Tibial artery (tissue), 4 donors: ENCODE data around the gene JADE3.

Experiments used
- DNase-seq, 2 donors: peaks; one replicate each; pipeline ENCODE4 v3.0.0-alpha.2; 2019
- H3K27ac ChIP-seq, 2 donors: fragments of 200-600 bp; sonication (generic) in 1 of 2; 1 replicate in 1 of 2; 2 replicates in 1 of 2; pipeline ENCODE4 v1.5.1; 2018 to 2019; ENCODE audit warnings: mild to moderate bottlenecking in 1 of 2
- H3K27me3 ChIP-seq, 2 donors: fragments of 200-600 bp; sonication (generic) in 1 of 2; one replicate each; pipeline versions ENCODE4 v1.5.1 to v1.6.0; 2016 to 2019
- H3K36me3 ChIP-seq, 3 donors: fragments of 200-600 bp; sonication (generic) in 2 of 3; one replicate each; pipeline ENCODE4 v1.5.1; 2016 to 2019; ENCODE audit warnings: mild to moderate bottlenecking in 2 of 3
- H3K4me1 ChIP-seq, 4 donors: fragments of 200-600 bp; sonication (generic) in 2 of 4; 1 replicate in 3 of 4; 2 replicates in 1 of 4; pipeline ENCODE4 v1.5.1; 2016 to 2019
- H3K4me3 ChIP-seq, 2 donors: fragments of 200-600 bp; sonication (generic) in 1 of 2; 1 replicate in 1 of 2; 2 replicates in 1 of 2; pipeline ENCODE4 v1.5.1; 2018 to 2019; ENCODE audit warnings: mild to moderate bottlenecking in 2 of 2
- H3K9me3 ChIP-seq, 3 donors: fragments of 200-600 bp; sonication (generic) in 1 of 3; one replicate each; pipeline ENCODE4 v1.5.1; 2016 to 2019
- intact Hi-C: fragments of 100-400 bp; cut with DNase I; formaldehyde crosslinking; loops from one replicate; pipeline ENCODE4 v1.15.0; 2023; ENCODE audit warnings: low total_unique reads
- TF ChIP-seq, protein P1 (sequence below), 2 experiments: fragments of 200-600 bp in 1 of 2; fragments of 450-650 bp in 1 of 2; IDR thresholded peaks; one replicate each; pipeline ENCODE4 v1.5.1; 2017 to 2019; ENCODE audit warnings: antibody characterized with exemption in 2 of 2, mild to moderate bottlenecking in 1 of 2, moderate library complexity in 1 of 2

JADE3 gene

DNA sequence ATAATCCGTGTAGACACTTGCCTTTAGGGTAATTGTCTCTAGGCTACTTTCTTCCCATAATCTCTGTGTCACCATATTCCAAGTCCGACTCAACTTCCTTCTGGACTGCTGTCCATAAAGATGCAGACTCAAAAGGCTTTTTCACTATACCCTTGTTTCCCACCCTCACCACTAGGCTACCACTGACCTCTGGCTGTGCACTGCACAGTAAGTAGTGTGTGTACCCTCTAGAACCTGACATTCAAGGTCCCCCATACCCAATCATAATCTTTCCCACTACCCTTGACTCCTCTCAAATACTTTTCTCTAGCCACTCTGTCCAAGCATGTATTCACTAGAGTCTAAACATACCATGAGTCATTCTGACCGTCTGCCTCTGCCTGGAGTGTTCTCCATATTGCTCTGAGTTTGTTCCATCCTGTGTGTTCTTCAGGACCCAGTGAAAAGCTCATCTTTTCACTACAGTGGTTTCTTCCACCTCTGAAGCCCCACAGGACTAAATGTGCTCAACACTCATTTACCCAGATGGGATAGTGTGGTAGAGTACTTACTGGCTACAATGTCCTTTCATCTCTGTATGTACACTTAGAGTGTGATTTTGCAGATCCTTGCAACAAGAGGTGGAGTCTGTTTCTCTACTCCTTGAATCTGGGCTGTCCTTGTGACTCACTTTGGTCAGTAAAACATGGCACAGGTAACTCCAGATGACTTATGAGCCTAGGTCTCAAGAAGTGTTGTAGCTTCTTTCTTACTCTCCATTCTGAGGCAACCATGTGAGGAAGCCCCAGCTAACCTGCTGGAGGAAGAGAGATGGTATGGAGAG is 17.4 kb downstream of the JADE3 start:
- DNase-seq = no peak
- no peak overlapping the region for H3K4me3 ChIP-seq
- no peak overlapping the region for H3K27ac ChIP-seq
- no peaks in the 10 kb centered on the region for H3K27me3 ChIP-seq
- no peaks in the 10 kb centered on the region for H3K36me3 ChIP-seq
- intact Hi-C loops = no loop called here
- no peaks in the 10 kb centered on the region for H3K4me1 ChIP-seq
- H3K9me3 ChIP-seq = no peaks in the 10 kb centered on the region
- TF ChIP-seq, protein P1, sequence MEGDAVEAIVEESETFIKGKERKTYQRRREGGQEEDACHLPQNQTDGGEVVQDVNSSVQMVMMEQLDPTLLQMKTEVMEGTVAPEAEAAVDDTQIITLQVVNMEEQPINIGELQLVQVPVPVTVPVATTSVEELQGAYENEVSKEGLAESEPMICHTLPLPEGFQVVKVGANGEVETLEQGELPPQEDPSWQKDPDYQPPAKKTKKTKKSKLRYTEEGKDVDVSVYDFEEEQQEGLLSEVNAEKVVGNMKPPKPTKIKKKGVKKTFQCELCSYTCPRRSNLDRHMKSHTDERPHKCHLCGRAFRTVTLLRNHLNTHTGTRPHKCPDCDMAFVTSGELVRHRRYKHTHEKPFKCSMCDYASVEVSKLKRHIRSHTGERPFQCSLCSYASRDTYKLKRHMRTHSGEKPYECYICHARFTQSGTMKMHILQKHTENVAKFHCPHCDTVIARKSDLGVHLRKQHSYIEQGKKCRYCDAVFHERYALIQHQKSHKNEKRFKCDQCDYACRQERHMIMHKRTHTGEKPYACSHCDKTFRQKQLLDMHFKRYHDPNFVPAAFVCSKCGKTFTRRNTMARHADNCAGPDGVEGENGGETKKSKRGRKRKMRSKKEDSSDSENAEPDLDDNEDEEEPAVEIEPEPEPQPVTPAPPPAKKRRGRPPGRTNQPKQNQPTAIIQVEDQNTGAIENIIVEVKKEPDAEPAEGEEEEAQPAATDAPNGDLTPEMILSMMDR (IDR thresholded peaks at IDR 0.05) = no peak

- Histone ChIP-seq H3K27ac (no peak overlapping the region), H3K9me3 (peaks cover 0 to 8% (median 6%) of the 10 kb centered on the region in 3 donors), H3K27me3 (no peaks in the 10 kb centered on the region), H3K4me3 (no peak overlapping the region), H3K36me3 (no peaks in the 10 kb centered on the region), H3K4me1 (no peaks in the 10 kb centered on the region)
- intact Hi-C loops = no loop called here
- DNase-seq = no peak
- TF ChIP-seq, protein P1 (IDR thresholded peaks at IDR 0.05) = no peak
Measured at GRCh38 chrX:46935295-46935694, 23.1 kb downstream of the JADE3 start.

DNA sequence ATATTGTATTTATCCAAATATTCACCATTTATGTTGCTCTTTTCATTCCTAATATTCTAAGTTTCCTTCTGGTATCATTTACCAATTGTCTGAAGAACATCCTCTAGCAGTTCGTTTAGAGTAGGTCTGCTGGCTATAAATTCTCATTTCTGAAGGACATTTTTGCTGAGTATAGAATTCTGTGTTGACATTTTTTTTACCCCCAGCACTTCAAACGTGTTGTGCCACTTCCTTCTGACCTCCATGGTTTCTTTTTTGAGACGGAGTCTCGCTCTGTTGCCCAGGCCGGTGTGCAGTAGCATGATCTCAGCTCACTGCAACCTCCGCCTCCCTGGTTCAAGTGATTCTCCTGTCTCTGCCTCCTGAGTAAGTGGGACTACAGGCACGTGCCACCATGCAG is 26.4 kb downstream of the JADE3 start:
- Histone ChIP-seq H3K36me3 (no peaks in the 10 kb centered on the region), H3K27me3 (no peaks in the 10 kb centered on the region), H3K4me1 (no peaks in the 10 kb centered on the region), H3K9me3 (peaks cover 0 to 8% (median 6%) of the 10 kb centered on the region in 3 donors), H3K27ac (no peak overlapping the region), H3K4me3 (no peak overlapping the region)
- intact Hi-C loops = no loop called here
- TF ChIP-seq, protein P1 (IDR thresholded peaks at IDR 0.05) = no peak
- DNase-seq = no peak

DNA sequence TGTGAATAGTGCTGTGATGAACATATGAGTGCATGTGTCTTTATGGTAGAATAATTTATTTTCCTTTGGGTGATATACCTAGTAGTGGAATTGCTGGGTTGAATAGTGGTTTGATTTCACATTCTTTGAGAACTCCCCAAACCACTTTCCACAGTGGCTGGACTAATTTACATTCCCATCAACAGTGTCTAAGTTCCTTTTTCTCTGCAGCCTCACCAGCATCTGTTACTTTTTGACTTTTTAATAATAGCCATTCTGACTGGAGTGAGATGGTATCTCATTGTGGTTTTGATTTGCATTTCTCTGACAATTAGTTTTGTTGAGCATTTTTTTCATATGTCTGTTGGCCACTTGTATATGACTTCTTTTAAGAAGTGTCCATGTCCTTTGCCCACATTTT is 29.1 kb downstream of the JADE3 start:
- Histone ChIP-seq H3K9me3 (peaks cover 0 to 8% (median 6%) of the 10 kb centered on the region in 3 donors), H3K4me1 (no peaks in the 10 kb centered on the region), H3K27ac (no peak overlapping the region), H3K27me3 (no peaks in the 10 kb centered on the region), H3K4me3 (no peak overlapping the region), H3K36me3 (no peaks in the 10 kb centered on the region)
- TF ChIP-seq, protein P1 (IDR thresholded peaks at IDR 0.05) = no peak
- no peak for DNase-seq
- intact Hi-C loops = no loop called here

- TF ChIP-seq, protein P1 (IDR thresholded peaks at IDR 0.05) = no peak
- no peak for DNase-seq
- Histone ChIP-seq H3K36me3 (no peaks in the 10 kb centered on the region), H3K27ac (no peak overlapping the region), H3K9me3 (no peaks in the 10 kb centered on the region), H3K27me3 (no peaks in the 10 kb centered on the region), H3K4me3 (no peak overlapping the region), H3K4me1 (peaks cover 0 to 19% (median 3%) of the 10 kb centered on the region in 4 donors)
- intact Hi-C loops = no loop called here
Measured at GRCh38 chrX:46953137-46953527, 40.9 kb downstream of the JADE3 start.
